K562 (cell line): ENCODE results near the gene SAPCD1. TPM values are rescaled to one million over a fixed set of nuclear protein-coding genes. Genes with fewer than 3 reads are reported as not detected.

ENCODE experiments used
- CBFA2T3 ChIP-seq: fragments of 450-650 bp; IDR thresholded peaks from 2 replicates; pipeline ENCODE4 v1.6.1; 2017
- EGR1 ChIP-seq: fragments of 450-650 bp; conservative IDR thresholded peaks from 2 replicates; pipeline ENCODE4 v1.6.1; 2017; ENCODE audit warnings: mild to moderate bottlenecking
- HDAC1 ChIP-seq, 2 experiments: fragments of 450-650 bp; IDR thresholded peaks; 2 replicates each; pipeline ENCODE4 v1.6.1; 2016 to 2017; ENCODE audit warnings: inconsistent platforms in 1 of 2, mild to moderate bottlenecking in 1 of 2, moderate library complexity in 1 of 2
- NFIX ChIP-seq: fragments of 250-450 bp; sonication (Bioruptor Pico); IDR thresholded peaks from 2 replicates; pipeline ENCODE4 v1.4.0; 2020; ENCODE audit warnings: low read depth, mild to moderate bottlenecking, moderate library complexity
- NFYB ChIP-seq: IDR thresholded peaks from 2 replicates; pipeline ENCODE4 v1.6.1; 2011; ENCODE audit warnings: mild to moderate bottlenecking, moderate library complexity; ENCODE audit not compliant: insufficient read length; ENCODE audit errors: extremely low read depth
- PHB2 ChIP-seq: fragments of 450-650 bp; IDR thresholded peaks from 2 replicates; pipeline ENCODE4 v1.6.1; 2017; ENCODE audit warnings: low read depth
- POLR3G ChIP-seq: IDR thresholded peaks from 2 replicates; pipeline ENCODE4 v1.6.1; 2011; ENCODE audit not compliant: insufficient read length, insufficient replicate concordance; ENCODE audit errors: extremely low read depth
- RBM22 ChIP-seq: fragments of 200-400 bp; formaldehyde crosslinking; IDR thresholded peaks from 2 replicates; pipeline ENCODE4 v1.6.1; 2018; ENCODE audit warnings: low read length, low read depth; ENCODE audit not compliant: poor library complexity, severe bottlenecking
- SMAD2 ChIP-seq: fragments of 150-350 bp; IDR thresholded peaks from 2 replicates; pipeline ENCODE4 v1.6.1; 2014; ENCODE audit warnings: low read depth, mild to moderate bottlenecking, low read length
- ZNF124 ChIP-seq: sonication (generic); formaldehyde crosslinking; IDR thresholded peaks from 2 replicates; pipeline ENCODE4 v1.8.1; 2022; ENCODE audit warnings: missing genetic modification reagents
- ZNF253 ChIP-seq: fragments of 250-450 bp; sonication (Bioruptor Pico); conservative IDR thresholded peaks from 2 replicates; pipeline ENCODE4 v1.6.1; 2021; ENCODE audit warnings: mild to moderate bottlenecking
- ZNF586 ChIP-seq: fragments of 450-650 bp; formaldehyde crosslinking; conservative IDR thresholded peaks from 2 replicates; pipeline ENCODE4 v1.4.0; 2020; ENCODE audit warnings: mild to moderate bottlenecking, moderate library complexity
- polyA plus RNA-seq, 8 experiments: library from polyadenylated mRNA; depleted of rRNA in 4 of 8; stranded (reverse) in 5 of 8; unstranded in 3 of 8; fragments of >200 nt; fragmentation: Nextera tagmentation in 2 of 8; fragmentation: Illumina TruSeq in 1 of 8; extraction: Ambion mirVana in 2 of 8; extraction: Trizol in 1 of 8; gene quantifications; 2 replicates each; pipeline versions ENCODE4 v1.2.1 to v1.2.3, GENCODE V29; 2011 to 2014; ENCODE audit warnings: inconsistent platforms in 1 of 8, missing spikeins in 1 of 8
- total RNA-seq, 7 experiments: library from RNA; depleted of rRNA in 6 of 7; stranded (reverse); fragments of >200 nt in 6 of 7; fragmentation: Illumina TruSeq in 2 of 7; extraction: Trizol in 2 of 7; gene quantifications; 2 replicates each; pipeline versions ENCODE4 v1.2.1 to v1.2.3, GENCODE V29; 2011 to 2021; ENCODE audit warnings: low replicate concordance in 1 of 7
- TF ChIP-seq, protein P1 (sequence below), 3 experiments: fragments of 200-800 bp in 1 of 3; sonication (Bioruptor generic) in 1 of 3; sonication (generic) in 1 of 3; formaldehyde crosslinking in 1 of 3; IDR thresholded peaks; 2 replicates each; pipeline versions ENCODE4 v1.6.1 to v1.8.0; 2016 to 2022; ENCODE audit warnings: mild to moderate bottlenecking in 2 of 3, missing compliant biosample characterization in 2 of 3, missing genetic modification characterization in 2 of 3, missing genetic modification reagents in 1 of 3
- TF ChIP-seq, protein P2 (sequence below): sonication (generic); formaldehyde crosslinking; IDR thresholded peaks from 2 replicates; pipeline ENCODE4 v1.8.1; 2022; ENCODE audit warnings: missing genetic modification reagents
- TF ChIP-seq, protein P3 (sequence below): IDR thresholded peaks from 2 replicates; pipeline ENCODE4 v1.6.1; 2011; ENCODE audit not compliant: insufficient read length; ENCODE audit errors: extremely low read depth
- TF ChIP-seq, protein P4 (sequence below): fragments of 200-800 bp; sonication (Bioruptor generic); IDR thresholded peaks from 2 replicates; pipeline ENCODE4 v1.6.1; 2017; ENCODE audit warnings: missing genetic modification characterization, missing compliant biosample characterization
- TF ChIP-seq, protein P5 (sequence below): fragments of 450-650 bp; IDR thresholded peaks from 2 replicates; pipeline ENCODE4 v1.7.1; 2018; ENCODE audit warnings: mild to moderate bottlenecking, low read depth; ENCODE audit not compliant: partially characterized antibody
- TF ChIP-seq, protein P6 (sequence below): fragments of 450-650 bp; IDR thresholded peaks from 2 replicates; pipeline ENCODE4 v1.6.1; 2018; ENCODE audit warnings: mild to moderate bottlenecking, low read depth; ENCODE audit not compliant: partially characterized antibody

Gene SAPCD1
- total and polyA plus RNA-seq, 9 of the 15 experiments (the other 6 are each of a cell fraction or from before 2014, with no cell fraction given), result 2.6 to 30.2 (median 7.4) TPM

DNA sequence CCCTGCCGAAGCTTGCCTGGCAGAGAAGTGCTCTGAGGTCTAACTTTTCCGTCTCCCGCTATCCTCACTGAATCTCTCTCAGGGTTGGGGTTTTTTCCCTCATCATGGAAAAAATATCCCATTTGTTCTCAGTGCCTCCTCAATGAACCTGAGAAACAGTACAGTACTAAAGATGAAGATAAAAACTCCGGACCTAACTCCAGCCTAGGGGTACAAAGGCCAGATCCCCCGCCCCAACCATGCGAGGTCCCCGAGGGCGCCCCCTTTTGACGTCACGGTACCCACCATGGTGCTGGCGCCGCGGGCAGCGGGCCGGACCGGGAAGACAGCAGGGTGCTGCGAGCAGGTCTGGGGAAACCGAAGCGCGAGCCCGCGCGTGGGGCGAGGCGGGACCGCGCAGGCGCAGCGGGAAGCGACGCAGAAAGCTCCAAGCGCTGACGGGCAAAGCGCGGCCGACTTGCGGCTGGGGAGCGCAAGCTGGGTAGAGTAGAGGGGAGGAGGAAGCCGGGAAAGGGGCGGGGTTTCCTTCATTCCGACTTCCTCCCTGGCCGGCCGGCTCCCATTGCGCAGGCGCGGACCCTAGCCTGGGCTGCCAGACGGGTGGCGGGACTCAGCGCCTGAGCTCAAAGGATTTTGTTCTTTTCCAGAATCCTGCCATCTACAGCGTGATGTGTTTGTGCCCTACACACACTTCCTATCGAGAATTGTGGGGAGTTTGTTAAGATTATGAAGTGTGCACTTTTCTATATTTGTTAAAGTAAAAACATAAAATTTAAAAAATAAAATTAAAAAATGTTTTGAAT, 44.2 kb downstream of the SAPCD1 start, which contains the start of gene LSM2 (continued):
- TF ChIP-seq, protein P1, sequence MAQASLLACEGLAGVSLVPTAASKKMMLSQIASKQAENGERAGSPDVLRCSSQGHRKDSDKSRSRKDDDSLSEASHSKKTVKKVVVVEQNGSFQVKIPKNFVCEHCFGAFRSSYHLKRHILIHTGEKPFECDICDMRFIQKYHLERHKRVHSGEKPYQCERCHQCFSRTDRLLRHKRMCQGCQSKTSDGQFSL (CRISPR knock-in tag; IDR thresholded peaks at IDR 0.05), result 0 out of 2 replicates have a peak, but pooled peaks have one; percentile 61
- TF ChIP-seq, protein P1 (tag; IDR thresholded peaks at IDR 0.05), result no peak
- TF ChIP-seq, protein P2, sequence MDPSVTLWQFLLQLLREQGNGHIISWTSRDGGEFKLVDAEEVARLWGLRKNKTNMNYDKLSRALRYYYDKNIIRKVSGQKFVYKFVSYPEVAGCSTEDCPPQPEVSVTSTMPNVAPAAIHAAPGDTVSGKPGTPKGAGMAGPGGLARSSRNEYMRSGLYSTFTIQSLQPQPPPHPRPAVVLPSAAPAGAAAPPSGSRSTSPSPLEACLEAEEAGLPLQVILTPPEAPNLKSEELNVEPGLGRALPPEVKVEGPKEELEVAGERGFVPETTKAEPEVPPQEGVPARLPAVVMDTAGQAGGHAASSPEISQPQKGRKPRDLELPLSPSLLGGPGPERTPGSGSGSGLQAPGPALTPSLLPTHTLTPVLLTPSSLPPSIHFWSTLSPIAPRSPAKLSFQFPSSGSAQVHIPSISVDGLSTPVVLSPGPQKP, result no peak
- TF ChIP-seq, protein P3, sequence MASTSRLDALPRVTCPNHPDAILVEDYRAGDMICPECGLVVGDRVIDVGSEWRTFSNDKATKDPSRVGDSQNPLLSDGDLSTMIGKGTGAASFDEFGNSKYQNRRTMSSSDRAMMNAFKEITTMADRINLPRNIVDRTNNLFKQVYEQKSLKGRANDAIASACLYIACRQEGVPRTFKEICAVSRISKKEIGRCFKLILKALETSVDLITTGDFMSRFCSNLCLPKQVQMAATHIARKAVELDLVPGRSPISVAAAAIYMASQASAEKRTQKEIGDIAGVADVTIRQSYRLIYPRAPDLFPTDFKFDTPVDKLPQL, result no peak
- TF ChIP-seq, protein P4, sequence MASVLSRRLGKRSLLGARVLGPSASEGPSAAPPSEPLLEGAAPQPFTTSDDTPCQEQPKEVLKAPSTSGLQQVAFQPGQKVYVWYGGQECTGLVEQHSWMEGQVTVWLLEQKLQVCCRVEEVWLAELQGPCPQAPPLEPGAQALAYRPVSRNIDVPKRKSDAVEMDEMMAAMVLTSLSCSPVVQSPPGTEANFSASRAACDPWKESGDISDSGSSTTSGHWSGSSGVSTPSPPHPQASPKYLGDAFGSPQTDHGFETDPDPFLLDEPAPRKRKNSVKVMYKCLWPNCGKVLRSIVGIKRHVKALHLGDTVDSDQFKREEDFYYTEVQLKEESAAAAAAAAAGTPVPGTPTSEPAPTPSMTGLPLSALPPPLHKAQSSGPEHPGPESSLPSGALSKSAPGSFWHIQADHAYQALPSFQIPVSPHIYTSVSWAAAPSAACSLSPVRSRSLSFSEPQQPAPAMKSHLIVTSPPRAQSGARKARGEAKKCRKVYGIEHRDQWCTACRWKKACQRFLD (CRISPR knock-in tag), result no peak; the same call in 1 of the 2 replicates
- TF ChIP-seq ZNF586 (CRISPR knock-in tag), result peak; percentile 82; the same call in 1 of the 2 replicates
- peak; percentile 68 to 99; a peak in 3 of 4 replicates for TF ChIP-seq HDAC1 (IDR thresholded peaks at IDR 0.05)
- TF ChIP-seq EGR1, result peak; percentile 41; the same call in 1 of the 2 replicates
- TF ChIP-seq SMAD2, result no peak
- TF ChIP-seq NFYB, result no peak
- TF ChIP-seq, protein P5, sequence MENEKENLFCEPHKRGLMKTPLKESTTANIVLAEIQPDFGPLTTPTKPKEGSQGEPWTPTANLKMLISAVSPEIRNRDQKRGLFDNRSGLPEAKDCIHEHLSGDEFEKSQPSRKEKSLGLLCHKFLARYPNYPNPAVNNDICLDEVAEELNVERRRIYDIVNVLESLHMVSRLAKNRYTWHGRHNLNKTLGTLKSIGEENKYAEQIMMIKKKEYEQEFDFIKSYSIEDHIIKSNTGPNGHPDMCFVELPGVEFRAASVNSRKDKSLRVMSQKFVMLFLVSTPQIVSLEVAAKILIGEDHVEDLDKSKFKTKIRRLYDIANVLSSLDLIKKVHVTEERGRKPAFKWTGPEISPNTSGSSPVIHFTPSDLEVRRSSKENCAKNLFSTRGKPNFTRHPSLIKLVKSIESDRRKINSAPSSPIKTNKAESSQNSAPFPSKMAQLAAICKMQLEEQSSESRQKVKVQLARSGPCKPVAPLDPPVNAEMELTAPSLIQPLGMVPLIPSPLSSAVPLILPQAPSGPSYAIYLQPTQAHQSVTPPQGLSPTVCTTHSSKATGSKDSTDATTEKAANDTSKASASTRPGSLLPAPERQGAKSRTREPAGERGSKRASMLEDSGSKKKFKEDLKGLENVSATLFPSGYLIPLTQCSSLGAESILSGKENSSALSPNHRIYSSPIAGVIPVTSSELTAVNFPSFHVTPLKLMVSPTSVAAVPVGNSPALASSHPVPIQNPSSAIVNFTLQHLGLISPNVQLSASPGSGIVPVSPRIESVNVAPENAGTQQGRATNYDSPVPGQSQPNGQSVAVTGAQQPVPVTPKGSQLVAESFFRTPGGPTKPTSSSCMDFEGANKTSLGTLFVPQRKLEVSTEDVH, result peak; percentile 81
- TF ChIP-seq CBFA2T3, result no peak
- no peak for TF ChIP-seq NFIX
- TF ChIP-seq, protein P6, sequence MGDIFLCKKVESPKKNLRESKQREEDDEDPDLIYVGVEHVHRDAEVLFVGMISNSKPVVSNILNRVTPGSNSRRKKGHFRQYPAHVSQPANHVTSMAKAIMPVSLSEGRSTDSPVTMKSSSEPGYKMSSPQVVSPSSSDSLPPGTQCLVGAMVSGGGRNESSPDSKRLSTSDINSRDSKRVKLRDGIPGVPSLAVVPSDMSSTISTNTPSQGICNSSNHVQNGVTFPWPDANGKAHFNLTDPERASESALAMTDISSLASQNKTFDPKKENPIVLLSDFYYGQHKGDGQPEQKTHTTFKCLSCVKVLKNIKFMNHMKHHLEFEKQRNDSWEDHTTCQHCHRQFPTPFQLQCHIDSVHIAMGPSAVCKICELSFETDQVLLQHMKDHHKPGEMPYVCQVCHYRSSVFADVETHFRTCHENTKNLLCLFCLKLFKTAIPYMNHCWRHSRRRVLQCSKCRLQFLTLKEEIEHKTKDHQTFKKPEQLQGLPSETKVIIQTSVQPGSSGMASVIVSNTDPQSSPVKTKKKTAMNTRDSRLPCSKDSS, result no peak
- no peak for TF ChIP-seq ZNF124 (CRISPR knock-in tag)
- peak; percentile 61 for TF ChIP-seq RBM22
- TF ChIP-seq POLR3G, result no peak
- no peak for TF ChIP-seq PHB2
- no peak for TF ChIP-seq ZNF253
